PC-9 (cell line): Measurements from ENCODE around the gene C5orf15. TPM values are rescaled to one million over a fixed set of nuclear protein-coding genes. Genes with fewer than 3 reads are reported as not detected.
A peak's percentile ranks its signal among the peaks of the same experiment; 100 is the strongest.

Experiments used
- BruUV-seq: library from RNA; stranded (reverse); fragments of 400-500 nt; replicated peaks from 2 replicates; lab custom pipeline; 2021; lab: Mats Ljungman, UMichigan
- CTCF ChIA-PET: fragments of 300-600 bp; sonication (Branson Sonifier 250); formaldehyde crosslinking; loops from one replicate; lab custom pipeline; 2022; ENCODE audit warnings: antibody characterized with exemption; lab: Charles Lee
- POLR2A ChIA-PET: fragments of 300-600 bp; sonication (Branson Sonifier 250); formaldehyde crosslinking; loops from one replicate; lab custom pipeline; 2022; ENCODE audit warnings: antibody characterized with exemption; ENCODE audit not compliant: unreplicated experiment; lab: Charles Lee
- DNase-seq, 2 experiments: peaks; one replicate each; pipeline versions ENCODE4 v3.0.0 to v3.0.0-alpha.2; 2015 to 2022; ENCODE audit warnings: mixed read lengths in 1 of 2
- H2AFZ ChIP-seq: fragments of 200-600 bp; sonication (generic); 2 replicates; pipeline ENCODE4 v1.8.1; 2017; ENCODE audit warnings: antibody characterized with exemption
- H3F3A ChIP-seq: fragments of 200-600 bp; sonication (generic); 2 replicates; pipeline ENCODE4 v1.8.1; 2017; ENCODE audit warnings: antibody characterized with exemption, mild to moderate bottlenecking, low read depth; ENCODE audit not compliant: insufficient read depth
- H3K27ac ChIP-seq: fragments of 200-600 bp; sonication (generic); 2 replicates; pipeline ENCODE4 v1.6.1; 2016; ENCODE audit warnings: mixed run types
- H3K27me3 ChIP-seq: fragments of 200-600 bp; sonication (generic); 2 replicates; pipeline ENCODE4 v1.6.1; 2016; ENCODE audit warnings: low read depth, mixed run types; ENCODE audit not compliant: insufficient read depth
- H3K36me3 ChIP-seq: fragments of 200-600 bp; sonication (generic); 2 replicates; pipeline ENCODE4 v1.6.1; 2016; ENCODE audit warnings: low read depth, mixed run types
- H3K4me1 ChIP-seq: fragments of 200-600 bp; sonication (generic); replicated peaks from 2 replicates; pipeline ENCODE4 v1.6.1; 2016; ENCODE audit warnings: mixed run types; ENCODE audit not compliant: insufficient read depth
- H3K4me2 ChIP-seq: fragments of 200-600 bp; sonication (generic); 2 replicates; pipeline ENCODE4 v1.6.1; 2017; ENCODE audit warnings: mixed run types
- H3K4me3 ChIP-seq: fragments of 200-600 bp; sonication (generic); 2 replicates; pipeline ENCODE4 v1.6.1; 2016; ENCODE audit warnings: mixed run types
- H3K79me2 ChIP-seq: fragments of 200-600 bp; sonication (generic); 2 replicates; pipeline ENCODE4 v1.6.1; 2017; ENCODE audit warnings: low read depth, mixed run types
- H3K9me2 ChIP-seq: fragments of 200-600 bp; sonication (generic); 2 replicates; pipeline ENCODE4 v1.8.1; 2017; ENCODE audit warnings: mild to moderate bottlenecking; ENCODE audit not compliant: insufficient read depth
- H3K9me3 ChIP-seq: fragments of 200-600 bp; sonication (generic); 2 replicates; pipeline ENCODE4 v1.8.1; 2016; ENCODE audit warnings: low read depth; ENCODE audit not compliant: insufficient read depth
- H4K20me1 ChIP-seq: fragments of 200-600 bp; sonication (generic); 2 replicates; pipeline ENCODE4 v1.8.1; 2017; ENCODE audit not compliant: insufficient read depth
- CTCF ChIP-seq: fragments of 200-600 bp; sonication (generic); conservative IDR thresholded peaks from 2 replicates; pipeline ENCODE4 v1.6.1; 2017; ENCODE audit warnings: mixed run types, antibody characterized with exemption, mild to moderate bottlenecking, moderate library complexity
- EZH2 ChIP-seq: fragments of 200-600 bp; sonication (generic); IDR thresholded peaks from 2 replicates; pipeline ENCODE4 v1.8.0; 2017; ENCODE audit warnings: antibody characterized with exemption, low read depth
- intact Hi-C: fragments of 100-400 bp; cut with micrococcal nuclease; formaldehyde crosslinking; loops from one replicate; pipeline ENCODE4 v1.10.0; 2022; ENCODE audit not compliant: unreplicated experiment
- total RNA-seq: library from RNA; stranded (reverse); gene quantifications from 2 replicates; pipeline ENCODE4 v1.2.3, GENCODE V29; 2021

Gene C5orf15
- total RNA-seq, 1 experiment from 2014 or later: 45.0 TPM

- no peak overlapping the region for H3K4me2 ChIP-seq
- POLR2A ChIA-PET: no interaction called here
- no peak for DNase-seq
Observed at GRCh38 chr5:133962801-133963476, 5.5 kb downstream of the C5orf15 start.

GRCh38 chr5:133962131-133962530 is 6.3 kb downstream of the C5orf15 start:
- H4K20me1 ChIP-seq: no peaks in the 10 kb centered on the region
- BruUV-seq: no TSS peak
- no peak for DNase-seq
- peaks cover 53% of the 10 kb centered on the region for H3K79me2 ChIP-seq
- H3K4me1 ChIP-seq: peaks cover 3% of the 10 kb centered on the region; the same call in 1 of the 2 replicates
- no peak overlapping the region for H2AFZ ChIP-seq
- H3K27ac ChIP-seq: no peak overlapping the region
- no peak overlapping the region for H3K4me2 ChIP-seq
- intact Hi-C loops: no loop called here
- peaks cover 32% of the 10 kb centered on the region for H3K36me3 ChIP-seq
- peaks cover 10% of the 10 kb centered on the region; the same call in 1 of the 2 replicates for H3F3A ChIP-seq
- POLR2A ChIA-PET: no interaction called here
- no peaks in the 10 kb centered on the region for H3K9me3 ChIP-seq
- H3K27me3 ChIP-seq: no peaks in the 10 kb centered on the region
- no peak for TF ChIP-seq EZH2
- no peak for TF ChIP-seq CTCF
- no peaks in the 10 kb centered on the region for H3K9me2 ChIP-seq
- no peak overlapping the region for H3K4me3 ChIP-seq
- CTCF ChIA-PET: no interaction called here

More at GRCh38 chr5:133962801-133963476, 5.5 kb downstream of the C5orf15 start:
- TF ChIP-seq CTCF (no peak), EZH2 (no peak)
- intact Hi-C loops: no loop called here
- Histone ChIP-seq H3K36me3 (peaks cover 24% of the 10 kb centered on the region), H2AFZ (no peak overlapping the region), H3F3A (peaks cover 10% of the 10 kb centered on the region; the same call in 1 of the 2 replicates), H3K9me3 (no peaks in the 10 kb centered on the region), H4K20me1 (no peaks in the 10 kb centered on the region), H3K27me3 (no peaks in the 10 kb centered on the region), H3K27ac (0 out of 2 replicates have a peak overlapping the region, but pooled peaks have one; percentile 2), H3K79me2 (peaks cover 61% of the 10 kb centered on the region), H3K9me2 (no peaks in the 10 kb centered on the region), H3K4me1 (peaks cover 7% of the 10 kb centered on the region; the same call in 1 of the 2 replicates), H3K4me3 (no peak overlapping the region)
- no TSS peak for BruUV-seq
- CTCF ChIA-PET: no interaction called here

GRCh38 chr5:133959643-133960042 is 8.8 kb downstream of the C5orf15 start:
- Histone ChIP-seq H4K20me1 (no peaks in the 10 kb centered on the region), H3K27me3 (no peaks in the 10 kb centered on the region), H3K9me2 (no peaks in the 10 kb centered on the region), H3K4me1 (no peaks in the 10 kb centered on the region), H2AFZ (no peak overlapping the region), H3K9me3 (no peaks in the 10 kb centered on the region), H3K79me2 (peaks cover 28% of the 10 kb centered on the region), H3F3A (peaks cover 10% of the 10 kb centered on the region), H3K4me3 (no peak overlapping the region), H3K4me2 (no peak overlapping the region), H3K36me3 (peaks cover 43% of the 10 kb centered on the region), H3K27ac (no peak overlapping the region)
- DNase-seq: no peak
- TF ChIP-seq EZH2 (no peak), CTCF (no peak)
- POLR2A ChIA-PET: no interaction called here
- intact Hi-C loops: no loop called here
- CTCF ChIA-PET: no interaction called here
- BruUV-seq: no TSS peak
